ENCODE data around the gene CC2D2A. TPM values are rescaled to one million over a fixed set of nuclear protein-coding genes. Genes with fewer than 3 reads are reported as not detected.
A peak's percentile ranks its signal among the peaks of the same experiment; 100 is the strongest.

Gene CC2D2A
- total RNA-seq, 1 donor, result 34.0 TPM

DNA sequence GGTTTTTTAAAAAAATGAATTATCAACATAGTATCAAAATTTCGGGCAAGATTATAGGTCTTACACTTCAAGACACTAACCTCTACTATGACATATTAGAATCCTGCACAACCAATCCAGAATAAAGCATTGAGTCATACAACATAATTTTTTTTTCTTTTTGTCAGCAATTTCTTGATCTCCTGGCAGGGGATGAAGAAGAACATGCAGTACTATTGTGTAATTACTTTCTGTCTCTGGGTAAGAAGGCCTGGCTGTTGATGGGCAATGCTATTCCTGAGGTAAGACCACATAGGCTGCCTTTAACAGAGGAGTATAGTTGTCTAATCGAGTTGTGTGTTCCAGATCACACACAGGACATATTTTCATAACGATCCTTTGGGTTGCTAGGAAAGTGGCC is 118.0 kb downstream of the CC2D2A start:
- no peaks in the 10 kb centered on the region for H3K36me3 ChIP-seq (ENCODE audit: insufficient read depth, low read length)
- TF ChIP-seq, protein P1, sequence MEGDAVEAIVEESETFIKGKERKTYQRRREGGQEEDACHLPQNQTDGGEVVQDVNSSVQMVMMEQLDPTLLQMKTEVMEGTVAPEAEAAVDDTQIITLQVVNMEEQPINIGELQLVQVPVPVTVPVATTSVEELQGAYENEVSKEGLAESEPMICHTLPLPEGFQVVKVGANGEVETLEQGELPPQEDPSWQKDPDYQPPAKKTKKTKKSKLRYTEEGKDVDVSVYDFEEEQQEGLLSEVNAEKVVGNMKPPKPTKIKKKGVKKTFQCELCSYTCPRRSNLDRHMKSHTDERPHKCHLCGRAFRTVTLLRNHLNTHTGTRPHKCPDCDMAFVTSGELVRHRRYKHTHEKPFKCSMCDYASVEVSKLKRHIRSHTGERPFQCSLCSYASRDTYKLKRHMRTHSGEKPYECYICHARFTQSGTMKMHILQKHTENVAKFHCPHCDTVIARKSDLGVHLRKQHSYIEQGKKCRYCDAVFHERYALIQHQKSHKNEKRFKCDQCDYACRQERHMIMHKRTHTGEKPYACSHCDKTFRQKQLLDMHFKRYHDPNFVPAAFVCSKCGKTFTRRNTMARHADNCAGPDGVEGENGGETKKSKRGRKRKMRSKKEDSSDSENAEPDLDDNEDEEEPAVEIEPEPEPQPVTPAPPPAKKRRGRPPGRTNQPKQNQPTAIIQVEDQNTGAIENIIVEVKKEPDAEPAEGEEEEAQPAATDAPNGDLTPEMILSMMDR (IDR thresholded peaks at IDR 0.05; ENCODE audit: extremely low read depth, low read depth, low read length), result no peak
- no peaks in the 10 kb centered on the region for H3K27me3 ChIP-seq (ENCODE audit: insufficient read depth, low read length)
- no peak overlapping the region for H3K27ac ChIP-seq (ENCODE audit: low read depth, low read length)
- no peaks in the 10 kb centered on the region for H3K79me2 ChIP-seq (ENCODE audit: insufficient read depth, low read length)
- H2AFZ ChIP-seq (ENCODE audit: low read length), result no peak overlapping the region
- no peak for DNase-seq (ENCODE audit: insufficient read length, low spot score, missing footprints)
- no peak overlapping the region for H3K4me3 ChIP-seq (ENCODE audit: insufficient read depth, low read length)
- H4K20me1 ChIP-seq (ENCODE audit: insufficient read depth, low read length), result no peaks in the 10 kb centered on the region
- H3K4me1 ChIP-seq (ENCODE audit: insufficient read depth, low read length), result no peaks in the 10 kb centered on the region
- H3K9me3 ChIP-seq (ENCODE audit: low read depth, low read length), result no peaks in the 10 kb centered on the region
- H3K4me2 ChIP-seq (ENCODE audit: insufficient read depth, low read length), result no peak overlapping the region

DNA sequence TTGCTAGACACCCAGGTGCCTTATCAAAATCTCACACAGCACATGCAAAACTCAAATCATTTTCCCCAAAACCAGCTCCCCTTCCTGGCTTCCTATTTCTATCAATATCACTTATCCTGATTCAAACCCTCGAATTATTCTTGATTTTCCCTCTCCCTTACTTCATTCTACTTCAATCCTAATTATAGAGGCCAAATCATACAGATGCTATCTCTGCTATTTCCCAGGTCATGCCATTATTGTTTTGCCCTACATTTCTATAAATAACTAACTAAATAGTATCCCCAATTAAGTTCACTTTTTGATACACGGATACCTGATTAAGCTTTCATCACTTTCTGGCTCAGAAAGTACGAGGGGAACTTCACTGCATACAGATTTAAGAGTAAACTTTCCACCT is 123.1 kb downstream of the CC2D2A start:
- Histone ChIP-seq H3K27me3 (ENCODE audit: insufficient read depth, low read length) (no peaks in the 10 kb centered on the region), H3K4me2 (ENCODE audit: insufficient read depth, low read length) (no peak overlapping the region), H3K36me3 (ENCODE audit: insufficient read depth, low read length) (peaks cover 10% of the 10 kb centered on the region), H3K27ac (ENCODE audit: low read depth, low read length) (no peak overlapping the region), H3K9me3 (ENCODE audit: low read depth, low read length) (no peaks in the 10 kb centered on the region), H4K20me1 (ENCODE audit: insufficient read depth, low read length) (no peaks in the 10 kb centered on the region), H3K79me2 (ENCODE audit: insufficient read depth, low read length) (no peaks in the 10 kb centered on the region), H2AFZ (ENCODE audit: low read length) (no peak overlapping the region), H3K4me3 (ENCODE audit: insufficient read depth, low read length) (no peak overlapping the region), H3K4me1 (ENCODE audit: insufficient read depth, low read length) (no peaks in the 10 kb centered on the region)
- TF ChIP-seq, protein P1 (IDR thresholded peaks at IDR 0.05; ENCODE audit: extremely low read depth, low read depth, low read length), result no peak
- DNase-seq (ENCODE audit: insufficient read length, low spot score, missing footprints), result no peak

DNA sequence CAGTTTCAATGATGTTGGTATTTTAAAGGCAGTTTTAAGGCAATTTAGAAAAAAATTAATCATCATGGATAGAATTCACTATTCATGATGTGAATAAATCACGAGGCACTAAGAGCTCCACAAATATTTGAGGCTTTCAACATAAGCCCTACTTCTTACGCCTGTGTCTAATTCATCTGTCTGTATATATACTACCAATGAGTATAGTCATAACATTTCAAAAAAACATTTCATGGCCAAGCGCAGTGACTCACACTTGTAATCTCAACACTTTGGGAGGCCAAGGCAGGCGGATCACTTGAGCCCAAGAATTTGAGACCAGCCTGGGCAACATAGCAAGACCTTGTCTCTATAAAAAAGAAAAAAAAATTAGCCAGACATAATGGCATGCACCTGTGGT is 129.0 kb downstream of the CC2D2A start:
- Histone ChIP-seq H3K4me1 (ENCODE audit: insufficient read depth, low read length) (no peaks in the 10 kb centered on the region), H3K9me3 (ENCODE audit: low read depth, low read length) (no peaks in the 10 kb centered on the region), H3K36me3 (ENCODE audit: insufficient read depth, low read length) (peaks cover 42% of the 10 kb centered on the region), H3K27ac (ENCODE audit: low read depth, low read length) (peak overlapping the region; percentile 40), H3K4me2 (ENCODE audit: insufficient read depth, low read length) (no peak overlapping the region), H3K79me2 (ENCODE audit: insufficient read depth, low read length) (no peaks in the 10 kb centered on the region), H3K27me3 (ENCODE audit: insufficient read depth, low read length) (no peaks in the 10 kb centered on the region), H4K20me1 (ENCODE audit: insufficient read depth, low read length) (no peaks in the 10 kb centered on the region), H2AFZ (ENCODE audit: low read length) (no peak overlapping the region), H3K4me3 (ENCODE audit: insufficient read depth, low read length) (no peak overlapping the region)
- DNase-seq (ENCODE audit: insufficient read length, low spot score, missing footprints), result no peak
- TF ChIP-seq, protein P1 (IDR thresholded peaks at IDR 0.05; ENCODE audit: extremely low read depth, low read depth, low read length), result no peak

DNA sequence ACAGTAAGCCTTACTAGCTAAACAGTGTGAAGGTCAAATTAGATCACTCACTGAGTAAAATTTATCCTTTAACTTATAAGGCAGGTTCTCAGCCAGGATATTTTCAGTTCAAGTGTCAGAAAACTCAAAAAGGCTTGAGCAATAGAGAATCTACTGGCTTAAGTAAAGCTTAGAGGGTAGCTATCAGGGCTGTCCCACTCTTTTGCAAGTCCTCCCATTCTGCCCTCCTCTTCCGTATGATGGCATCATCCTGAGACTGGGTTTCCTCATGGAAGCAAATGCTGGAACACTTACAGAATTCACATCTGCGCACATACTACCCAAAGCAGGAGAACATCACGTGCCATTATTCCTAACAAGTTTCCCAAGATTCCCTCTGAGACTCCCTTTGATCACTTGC is 130.5 kb downstream of the CC2D2A start:
- Histone ChIP-seq H3K27me3 (ENCODE audit: insufficient read depth, low read length) (no peaks in the 10 kb centered on the region), H3K79me2 (ENCODE audit: insufficient read depth, low read length) (no peaks in the 10 kb centered on the region), H2AFZ (ENCODE audit: low read length) (no peak overlapping the region), H3K4me1 (ENCODE audit: insufficient read depth, low read length) (no peaks in the 10 kb centered on the region), H3K4me2 (ENCODE audit: insufficient read depth, low read length) (no peak overlapping the region), H3K4me3 (ENCODE audit: insufficient read depth, low read length) (no peak overlapping the region), H3K9me3 (ENCODE audit: low read depth, low read length) (no peaks in the 10 kb centered on the region), H4K20me1 (ENCODE audit: insufficient read depth, low read length) (no peaks in the 10 kb centered on the region), H3K36me3 (ENCODE audit: insufficient read depth, low read length) (peaks cover 47% of the 10 kb centered on the region), H3K27ac (ENCODE audit: low read depth, low read length) (no peak overlapping the region)
- TF ChIP-seq, protein P1 (IDR thresholded peaks at IDR 0.05; ENCODE audit: extremely low read depth, low read depth, low read length), result no peak
- no peak for DNase-seq (ENCODE audit: insufficient read length, low spot score, missing footprints)

Measured in osteoblast (primary cell).